DOHH2 (cell line): ENCODE results near the gene INSC.

ENCODE experiments used
- H3F3A ChIP-seq: fragments of 200-600 bp; sonication (generic), shearing (Covaris generic); 2 replicates; pipeline ENCODE4 v1.6.0; 2016; ENCODE audit warnings: antibody characterized with exemption, mild to moderate bottlenecking; ENCODE audit not compliant: control insufficient read depth, insufficient read depth
- H3K27ac ChIP-seq: fragments of 200-600 bp; sonication (generic); 2 replicates; pipeline ENCODE4 v1.5.1; 2014; ENCODE audit warnings: low read depth, mild to moderate bottlenecking, low read length, moderate library complexity
- H3K27me3 ChIP-seq: fragments of 200-600 bp; sonication (generic); 2 replicates; pipeline ENCODE4 v1.6.1; 2014; ENCODE audit warnings: mild to moderate bottlenecking, low read length, mixed read lengths; ENCODE audit not compliant: control insufficient read depth
- H3K36me3 ChIP-seq: fragments of 200-600 bp; sonication (generic); 2 replicates; pipeline ENCODE4 v1.6.1; 2014; ENCODE audit warnings: mild to moderate bottlenecking, low read length, moderate library complexity, mixed read lengths; ENCODE audit not compliant: control insufficient read depth
- H3K4me1 ChIP-seq: fragments of 200-600 bp; sonication (generic); 2 replicates; pipeline ENCODE4 v1.6.1; 2014; ENCODE audit warnings: mild to moderate bottlenecking, low read length, mixed read lengths; ENCODE audit not compliant: control insufficient read depth
- H3K4me2 ChIP-seq: fragments of 200-600 bp; sonication (generic); 2 replicates; pipeline ENCODE4 v1.6.0; 2014; ENCODE audit warnings: mild to moderate bottlenecking, low read length, moderate library complexity
- H3K4me3 ChIP-seq: fragments of 200-600 bp; sonication (generic); 2 replicates; pipeline ENCODE4 v1.5.1; 2014; ENCODE audit warnings: mild to moderate bottlenecking, low read length, mixed read lengths
- H3K79me2 ChIP-seq: fragments of 200-600 bp; sonication (generic); 2 replicates; pipeline ENCODE4 v1.6.1; 2014; ENCODE audit warnings: mild to moderate bottlenecking, low read length, mixed read lengths; ENCODE audit not compliant: control insufficient read depth
- H3K9me2 ChIP-seq: fragments of 200-600 bp; sonication (generic); replicated peaks from 2 replicates; pipeline ENCODE4 v1.6.1; 2014; ENCODE audit warnings: mild to moderate bottlenecking, low read length, mixed read lengths; ENCODE audit not compliant: control insufficient read depth
- H3K9me3 ChIP-seq: fragments of 200-600 bp; sonication (generic); 2 replicates; pipeline ENCODE4 v1.6.1; 2014; ENCODE audit warnings: antibody characterized with exemption, low read length, mixed read lengths; ENCODE audit not compliant: control insufficient read depth, insufficient read depth
- H4K20me1 ChIP-seq: fragments of 200-600 bp; sonication (generic); 2 replicates; pipeline ENCODE4 v1.6.0; 2014; ENCODE audit warnings: low read depth, mild to moderate bottlenecking, antibody characterized with exemption, low read length, moderate library complexity; ENCODE audit not compliant: control insufficient read depth, insufficient read depth
- EZH2phosphoT487 ChIP-seq: fragments of 200-600 bp; sonication (generic); IDR thresholded peaks from 2 replicates; pipeline ENCODE4 v1.6.1; 2017; ENCODE audit warnings: borderline replicate concordance, mild to moderate bottlenecking, antibody characterized with exemption, low read length, moderate library complexity, mixed read lengths
- TF ChIP-seq, protein P1 (sequence below): fragments of 200-600 bp; sonication (generic); IDR thresholded peaks from one replicate; pipeline ENCODE4 v1.5.1; 2014; ENCODE audit warnings: antibody characterized with exemption, mild to moderate bottlenecking, low read depth, low read length; ENCODE audit not compliant: poor library complexity, severe bottlenecking

The INSC gene

DNA sequence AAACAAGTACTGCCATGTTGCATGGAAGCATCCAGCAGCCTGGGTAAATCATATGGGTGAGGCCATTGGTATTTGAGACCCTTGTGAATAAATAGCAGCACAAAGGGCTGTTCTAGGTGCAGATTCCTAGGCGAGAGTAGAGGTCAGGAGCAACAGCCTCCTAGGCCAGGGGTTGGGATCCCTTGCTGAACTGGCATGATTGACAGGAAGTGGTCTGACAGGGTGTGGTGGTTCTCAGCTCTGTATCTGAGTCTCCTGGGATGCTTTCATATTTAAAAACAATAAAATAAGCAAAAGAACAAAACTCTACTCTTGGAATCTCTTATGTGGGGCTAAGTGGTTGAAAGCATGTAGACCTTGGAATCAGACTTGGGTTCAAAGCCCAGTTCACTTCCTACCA is 35.8 kb downstream of the INSC start:
- H3K9me3 ChIP-seq = no peaks in the 10 kb centered on the region
- no peak overlapping the region for H3K4me2 ChIP-seq
- H3F3A ChIP-seq = no peaks in the 10 kb centered on the region
- H3K79me2 ChIP-seq = no peaks in the 10 kb centered on the region
- no peaks in the 10 kb centered on the region for H4K20me1 ChIP-seq
- no peak for TF ChIP-seq EZH2phosphoT487
- TF ChIP-seq, protein P1, sequence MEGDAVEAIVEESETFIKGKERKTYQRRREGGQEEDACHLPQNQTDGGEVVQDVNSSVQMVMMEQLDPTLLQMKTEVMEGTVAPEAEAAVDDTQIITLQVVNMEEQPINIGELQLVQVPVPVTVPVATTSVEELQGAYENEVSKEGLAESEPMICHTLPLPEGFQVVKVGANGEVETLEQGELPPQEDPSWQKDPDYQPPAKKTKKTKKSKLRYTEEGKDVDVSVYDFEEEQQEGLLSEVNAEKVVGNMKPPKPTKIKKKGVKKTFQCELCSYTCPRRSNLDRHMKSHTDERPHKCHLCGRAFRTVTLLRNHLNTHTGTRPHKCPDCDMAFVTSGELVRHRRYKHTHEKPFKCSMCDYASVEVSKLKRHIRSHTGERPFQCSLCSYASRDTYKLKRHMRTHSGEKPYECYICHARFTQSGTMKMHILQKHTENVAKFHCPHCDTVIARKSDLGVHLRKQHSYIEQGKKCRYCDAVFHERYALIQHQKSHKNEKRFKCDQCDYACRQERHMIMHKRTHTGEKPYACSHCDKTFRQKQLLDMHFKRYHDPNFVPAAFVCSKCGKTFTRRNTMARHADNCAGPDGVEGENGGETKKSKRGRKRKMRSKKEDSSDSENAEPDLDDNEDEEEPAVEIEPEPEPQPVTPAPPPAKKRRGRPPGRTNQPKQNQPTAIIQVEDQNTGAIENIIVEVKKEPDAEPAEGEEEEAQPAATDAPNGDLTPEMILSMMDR = no peak
- H3K4me1 ChIP-seq = no peaks in the 10 kb centered on the region
- no peaks in the 10 kb centered on the region for H3K27me3 ChIP-seq
- H3K4me3 ChIP-seq = no peak overlapping the region
- no peaks in the 10 kb centered on the region for H3K9me2 ChIP-seq
- no peaks in the 10 kb centered on the region for H3K36me3 ChIP-seq
- no peak overlapping the region for H3K27ac ChIP-seq

DNA sequence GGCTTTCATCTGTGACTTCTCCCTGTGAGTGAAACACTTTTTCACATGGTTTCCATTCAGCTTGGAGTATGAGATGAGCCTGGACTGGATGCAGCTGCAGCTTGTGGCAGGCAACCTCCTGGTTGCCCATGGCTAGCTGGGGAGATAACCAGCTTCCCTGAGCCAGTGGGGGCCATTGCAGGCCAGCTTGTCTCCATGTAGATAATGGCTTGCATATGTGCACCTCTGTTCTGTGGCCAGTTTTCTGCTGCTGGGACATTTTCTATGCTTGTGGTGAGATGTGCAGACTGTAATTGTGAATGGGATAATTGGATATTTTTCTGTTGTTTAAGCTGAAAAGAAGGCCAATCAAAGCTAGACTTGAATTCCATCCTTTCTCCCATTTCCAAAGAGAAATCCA is 38.5 kb downstream of the INSC start:
- Histone ChIP-seq H3K79me2 (no peaks in the 10 kb centered on the region), H3K27me3 (no peaks in the 10 kb centered on the region), H3K9me2 (no peaks in the 10 kb centered on the region), H3F3A (no peaks in the 10 kb centered on the region), H4K20me1 (no peaks in the 10 kb centered on the region), H3K4me3 (no peak overlapping the region), H3K4me1 (no peaks in the 10 kb centered on the region), H3K9me3 (no peaks in the 10 kb centered on the region), H3K4me2 (no peak overlapping the region), H3K36me3 (no peaks in the 10 kb centered on the region), H3K27ac (no peak overlapping the region)
- TF ChIP-seq, protein P1 = no peak
- TF ChIP-seq EZH2phosphoT487 = no peak

DNA sequence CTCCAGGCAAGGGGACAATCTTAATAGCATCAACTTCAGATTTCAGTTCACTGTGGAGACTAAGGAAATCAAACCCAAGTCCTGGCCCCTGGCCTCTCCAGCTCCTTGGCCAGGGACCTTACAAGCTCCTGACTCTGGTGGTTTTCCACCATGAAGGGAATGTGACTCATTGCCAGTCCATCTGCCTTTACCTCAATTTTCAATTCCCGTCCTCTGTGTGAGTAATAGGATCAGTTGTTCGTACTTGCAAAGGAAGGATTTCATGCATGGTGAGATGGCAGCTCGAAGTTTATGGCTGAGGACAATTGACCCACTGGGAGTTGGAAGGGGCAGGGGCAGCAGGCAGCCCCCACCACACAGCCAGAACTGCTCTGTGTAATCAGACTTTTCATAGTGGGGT is 42.5 kb downstream of the INSC start:
- no peaks in the 10 kb centered on the region for H4K20me1 ChIP-seq
- H3K27me3 ChIP-seq = peaks cover 5% of the 10 kb centered on the region; the same call in 1 of the 2 replicates
- H3K27ac ChIP-seq = no peak overlapping the region

More for the DNA sequence above, 42.5 kb downstream of the INSC start:
- Histone ChIP-seq H3F3A (no peaks in the 10 kb centered on the region), H3K4me2 (no peak overlapping the region), H3K4me3 (no peak overlapping the region), H3K9me3 (no peaks in the 10 kb centered on the region), H3K36me3 (no peaks in the 10 kb centered on the region), H3K4me1 (no peaks in the 10 kb centered on the region), H3K79me2 (no peaks in the 10 kb centered on the region), H3K9me2 (no peaks in the 10 kb centered on the region)
- TF ChIP-seq, protein P1 = no peak
- TF ChIP-seq EZH2phosphoT487 = no peak
